DND-41 (cell line): ENCODE results near the gene CNTNAP5.

Experiments used
- ATAC-seq: fragments of 200-7000 bp; cut with Tn5 transposase; 3 replicates; pipeline ENCODE4 v1.9.1; 2021; ENCODE audit warnings: low read depth; ENCODE audit not compliant: insufficient read depth
- DNase-seq: peaks from one replicate; pipeline ENCODE4 v3.0.0-alpha.2; 2020
- H2AFZ ChIP-seq: 2 replicates; pipeline ENCODE4 v1.6.0; 2012; ENCODE audit warnings: low read depth, low read length
- H3K27ac ChIP-seq: 2 replicates; pipeline ENCODE4 v1.5.1; 2012; ENCODE audit warnings: low read length, inconsistent platforms
- H3K27me3 ChIP-seq: fragments of 200-600 bp; sonication (generic); 2 replicates; pipeline ENCODE4 v1.6.0; 2012; ENCODE audit warnings: low read length, mild to moderate bottlenecking, inconsistent platforms; ENCODE audit not compliant: insufficient read depth, poor library complexity
- H3K36me3 ChIP-seq: 2 replicates; pipeline ENCODE4 v1.5.1; 2012; ENCODE audit warnings: low read length, inconsistent platforms; ENCODE audit not compliant: insufficient read depth
- H3K4me1 ChIP-seq: 2 replicates; pipeline ENCODE4 v1.5.1; 2012; ENCODE audit warnings: mild to moderate bottlenecking, low read length; ENCODE audit not compliant: insufficient read depth
- H3K4me2 ChIP-seq: 2 replicates; pipeline ENCODE4 v1.6.0; 2012; ENCODE audit warnings: mild to moderate bottlenecking, moderate library complexity, low read length, inconsistent platforms; ENCODE audit not compliant: insufficient read depth
- H3K4me3 ChIP-seq, 2 experiments: fragments of 200-600 bp in 1 of 2; shearing (Covaris generic) in 1 of 2; 2 replicates each; pipeline ENCODE4 v1.5.1; 2012 to 2016; ENCODE audit warnings: inconsistent platforms in 2 of 2, low read length in 2 of 2, mild to moderate bottlenecking in 2 of 2, low read depth in 1 of 2, moderate library complexity in 1 of 2
- H3K79me2 ChIP-seq: 2 replicates; pipeline ENCODE4 v1.6.0; 2012; ENCODE audit warnings: low read length, inconsistent platforms; ENCODE audit not compliant: insufficient read depth
- H3K9ac ChIP-seq: 2 replicates; pipeline ENCODE4 v1.6.0; 2012; ENCODE audit warnings: low read depth, mild to moderate bottlenecking, inconsistent platforms, low read length, moderate library complexity
- H3K9me3 ChIP-seq: 2 replicates; pipeline ENCODE4 v1.5.1; 2012; ENCODE audit warnings: low read length, moderate library complexity, mild to moderate bottlenecking, inconsistent platforms; ENCODE audit not compliant: insufficient read depth, severe bottlenecking
- H4K20me1 ChIP-seq: 2 replicates; pipeline ENCODE4 v1.6.0; 2012; ENCODE audit warnings: low read length; ENCODE audit not compliant: insufficient read depth
- EZH2 ChIP-seq: IDR thresholded peaks from 3 replicates; pipeline ENCODE4 v1.6.1; 2012; ENCODE audit warnings: borderline replicate concordance, low read depth, mild to moderate bottlenecking, moderate library complexity, low read length, inconsistent platforms; ENCODE audit not compliant: severe bottlenecking
- TF ChIP-seq, protein P1 (sequence below): IDR thresholded peaks from 2 replicates; pipeline ENCODE4 v1.5.1; 2012; ENCODE audit warnings: borderline replicate concordance, low read length, moderate library complexity, mild to moderate bottlenecking; ENCODE audit not compliant: poor library complexity, severe bottlenecking; ENCODE audit errors: extremely low read depth

Gene CNTNAP5

DNA sequence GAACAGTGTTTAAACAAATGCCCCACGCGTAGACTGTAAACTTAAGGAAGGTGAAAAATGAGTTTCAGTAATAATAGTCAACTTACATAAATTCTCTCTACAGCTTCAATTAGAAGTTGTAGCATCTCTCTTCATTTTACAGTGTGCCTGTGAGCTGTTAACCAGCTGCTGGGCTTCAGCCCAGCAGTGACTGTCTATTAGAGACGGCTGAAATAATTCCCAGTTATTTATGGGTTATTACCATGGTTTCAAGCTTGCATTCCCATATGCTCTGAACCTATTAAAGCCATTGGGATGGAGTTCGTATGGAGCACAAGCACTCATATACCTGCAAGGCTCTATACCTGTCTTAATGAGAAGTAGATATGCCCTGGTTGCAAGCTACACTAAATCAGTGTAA lies 501.1 kb downstream of the CNTNAP5 start:
- TF ChIP-seq, protein P1, sequence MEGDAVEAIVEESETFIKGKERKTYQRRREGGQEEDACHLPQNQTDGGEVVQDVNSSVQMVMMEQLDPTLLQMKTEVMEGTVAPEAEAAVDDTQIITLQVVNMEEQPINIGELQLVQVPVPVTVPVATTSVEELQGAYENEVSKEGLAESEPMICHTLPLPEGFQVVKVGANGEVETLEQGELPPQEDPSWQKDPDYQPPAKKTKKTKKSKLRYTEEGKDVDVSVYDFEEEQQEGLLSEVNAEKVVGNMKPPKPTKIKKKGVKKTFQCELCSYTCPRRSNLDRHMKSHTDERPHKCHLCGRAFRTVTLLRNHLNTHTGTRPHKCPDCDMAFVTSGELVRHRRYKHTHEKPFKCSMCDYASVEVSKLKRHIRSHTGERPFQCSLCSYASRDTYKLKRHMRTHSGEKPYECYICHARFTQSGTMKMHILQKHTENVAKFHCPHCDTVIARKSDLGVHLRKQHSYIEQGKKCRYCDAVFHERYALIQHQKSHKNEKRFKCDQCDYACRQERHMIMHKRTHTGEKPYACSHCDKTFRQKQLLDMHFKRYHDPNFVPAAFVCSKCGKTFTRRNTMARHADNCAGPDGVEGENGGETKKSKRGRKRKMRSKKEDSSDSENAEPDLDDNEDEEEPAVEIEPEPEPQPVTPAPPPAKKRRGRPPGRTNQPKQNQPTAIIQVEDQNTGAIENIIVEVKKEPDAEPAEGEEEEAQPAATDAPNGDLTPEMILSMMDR: no peak
- no peak for TF ChIP-seq EZH2
- H4K20me1 ChIP-seq: no peaks in the 10 kb centered on the region
- H3K27me3 ChIP-seq: no peaks in the 10 kb centered on the region
- H3K79me2 ChIP-seq: no peaks in the 10 kb centered on the region
- no peak overlapping the region for H3K27ac ChIP-seq
- H3K9me3 ChIP-seq: no peaks in the 10 kb centered on the region
- H3K9ac ChIP-seq: no peak overlapping the region
- no peaks in the 10 kb centered on the region for H3K4me1 ChIP-seq
- ATAC-seq (no peak), DNase-seq (no peak)
- no peak overlapping the region for H3K4me2 ChIP-seq
- H3K36me3 ChIP-seq: no peaks in the 10 kb centered on the region
- H3K4me3 ChIP-seq: no peak overlapping the region
- no peak overlapping the region for H2AFZ ChIP-seq

DNA sequence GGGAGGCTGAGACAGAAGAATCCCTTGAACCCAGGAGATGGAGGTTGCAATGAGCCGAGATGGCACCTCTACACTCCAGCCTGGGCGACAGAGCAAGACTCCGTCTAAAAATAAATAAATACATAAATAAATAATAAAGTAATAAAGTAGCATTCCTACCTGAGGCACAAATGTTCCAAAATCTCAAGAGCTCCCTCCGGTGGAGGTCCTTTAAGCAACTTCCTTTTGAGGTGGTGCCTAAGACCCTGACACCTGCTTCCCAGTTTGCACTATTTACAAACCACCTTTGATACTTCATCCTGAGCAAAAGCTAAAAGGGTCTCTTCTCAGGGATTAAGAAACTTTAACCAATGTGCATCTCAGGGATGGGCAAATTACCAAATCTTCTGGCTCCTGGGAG lies 505.1 kb downstream of the CNTNAP5 start:
- DNase-seq (no peak), ATAC-seq (no peak)
- no peaks in the 10 kb centered on the region for H3K36me3 ChIP-seq
- H3K79me2 ChIP-seq: no peaks in the 10 kb centered on the region
- H3K4me2 ChIP-seq: no peak overlapping the region
- H3K4me3 ChIP-seq: no peak overlapping the region
- H3K4me1 ChIP-seq: no peaks in the 10 kb centered on the region
- H3K27ac ChIP-seq: no peak overlapping the region
- TF ChIP-seq EZH2: no peak
- TF ChIP-seq, protein P1: no peak
- H2AFZ ChIP-seq: no peak overlapping the region
- no peaks in the 10 kb centered on the region for H4K20me1 ChIP-seq
- H3K9me3 ChIP-seq: no peaks in the 10 kb centered on the region
- no peak overlapping the region for H3K9ac ChIP-seq
- H3K27me3 ChIP-seq: no peaks in the 10 kb centered on the region

GRCh38 chr2:124533226-124533954 lies 508.3 kb downstream of the CNTNAP5 start:
- no peak overlapping the region for H3K9ac ChIP-seq
- no peak overlapping the region for H3K27ac ChIP-seq
- H3K36me3 ChIP-seq: no peaks in the 10 kb centered on the region
- H3K27me3 ChIP-seq: no peaks in the 10 kb centered on the region
- no peak overlapping the region for H2AFZ ChIP-seq
- H4K20me1 ChIP-seq: no peaks in the 10 kb centered on the region
- H3K9me3 ChIP-seq: no peaks in the 10 kb centered on the region
- H3K4me2 ChIP-seq: no peak overlapping the region
- H3K4me3 ChIP-seq: no peak overlapping the region
- no peaks in the 10 kb centered on the region for H3K4me1 ChIP-seq
- no peaks in the 10 kb centered on the region for H3K79me2 ChIP-seq
- DNase-seq: no peak
- ATAC-seq: no peak
- TF ChIP-seq EZH2: no peak
- TF ChIP-seq, protein P1: no peak
